KOPT-K1 (cell line): Measurements from ENCODE around the gene TMEM266.

Experiments
- H3K27ac ChIP-seq: fragments of 200-600 bp; sonication (generic); 2 replicates; pipeline ENCODE4 v1.5.1; 2016; ENCODE audit warnings: antibody characterized with exemption, mild to moderate bottlenecking, low read depth, low read length; ENCODE audit not compliant: poor library complexity, severe bottlenecking
- H3K36me3 ChIP-seq: fragments of 200-600 bp; sonication (generic); 2 replicates; pipeline ENCODE4 v1.5.1; 2017; ENCODE audit warnings: antibody characterized with exemption, mild to moderate bottlenecking, low read length, moderate library complexity; ENCODE audit not compliant: insufficient read depth
- H3K9me3 ChIP-seq: fragments of 200-600 bp; sonication (generic); 2 replicates; pipeline ENCODE4 v1.5.1; 2017; ENCODE audit warnings: antibody characterized with exemption, low read length, mild to moderate bottlenecking; ENCODE audit not compliant: insufficient read depth, poor library complexity, severe bottlenecking

The TMEM266 gene

GRCh38 chr15:76201536-76202255 is 141.9 kb downstream of the TMEM266 start:
- Histone ChIP-seq H3K9me3 (no peaks in the 10 kb centered on the region), H3K36me3 (peaks cover 5% of the 10 kb centered on the region; the same call in 1 of the 2 replicates), H3K27ac (no peak overlapping the region)

- Histone ChIP-seq H3K9me3 (no peaks in the 10 kb centered on the region), H3K27ac (no peak overlapping the region), H3K36me3 (peaks cover 16% of the 10 kb centered on the region; the same call in 1 of the 2 replicates)
Measured at GRCh38 chr15:76203346-76204108, 143.7 kb downstream of the TMEM266 start.

GRCh38 chr15:76204109-76204845 is 144.5 kb downstream of the TMEM266 start:
- H3K36me3 ChIP-seq, result peaks cover 22% of the 10 kb centered on the region; the same call in 1 of the 2 replicates

GRCh38 chr15:76204916-76205460 is 145.2 kb downstream of the TMEM266 start:
- no peak overlapping the region for H3K27ac ChIP-seq
- H3K36me3 ChIP-seq, result peaks cover 29% of the 10 kb centered on the region; the same call in 1 of the 2 replicates
- H3K9me3 ChIP-seq, result no peaks in the 10 kb centered on the region

More at GRCh38 chr15:76204109-76204845, 144.5 kb downstream of the TMEM266 start:
- Histone ChIP-seq H3K27ac (no peak overlapping the region), H3K9me3 (no peaks in the 10 kb centered on the region)

GRCh38 chr15:76206325-76206976 is 146.7 kb downstream of the TMEM266 start:
- peaks cover 42% of the 10 kb centered on the region for H3K36me3 ChIP-seq

GRCh38 chr15:76208084-76208785 is 148.4 kb downstream of the TMEM266 start:
- H3K27ac ChIP-seq, result no peak overlapping the region
- H3K36me3 ChIP-seq, result peaks cover 60% of the 10 kb centered on the region
- H3K9me3 ChIP-seq, result no peaks in the 10 kb centered on the region

More at GRCh38 chr15:76206325-76206976, 146.7 kb downstream of the TMEM266 start:
- Histone ChIP-seq H3K27ac (no peak overlapping the region), H3K9me3 (no peaks in the 10 kb centered on the region)

GRCh38 chr15:76208786-76209424 is 149.1 kb downstream of the TMEM266 start:
- no peak overlapping the region for H3K27ac ChIP-seq
- peaks cover 66% of the 10 kb centered on the region for H3K36me3 ChIP-seq
- no peaks in the 10 kb centered on the region for H3K9me3 ChIP-seq

GRCh38 chr15:76209523-76209922 is 149.7 kb downstream of the TMEM266 start:
- no peaks in the 10 kb centered on the region for H3K9me3 ChIP-seq
- H3K36me3 ChIP-seq, result peaks cover 72% of the 10 kb centered on the region
- no peak overlapping the region for H3K27ac ChIP-seq

- Histone ChIP-seq H3K36me3 (peaks cover 76% of the 10 kb centered on the region), H3K9me3 (no peaks in the 10 kb centered on the region), H3K27ac (no peak overlapping the region)
Measured at GRCh38 chr15:76209942-76210341, 150.2 kb downstream of the TMEM266 start.

- H3K9me3 ChIP-seq, result peaks cover 14% of the 10 kb centered on the region
- H3K36me3 ChIP-seq, result peaks cover 82% of the 10 kb centered on the region
- H3K27ac ChIP-seq, result no peak overlapping the region
Measured at GRCh38 chr15:76215634-76216033, 155.8 kb downstream of the TMEM266 start.

- Histone ChIP-seq H3K9me3 (peaks cover 17% of the 10 kb centered on the region), H3K27ac (no peak overlapping the region), H3K36me3 (peaks cover 78% of the 10 kb centered on the region)
Measured at GRCh38 chr15:76217029-76217881, 157.5 kb downstream of the TMEM266 start.

GRCh38 chr15:76217882-76218217 is 158.1 kb downstream of the TMEM266 start:
- H3K9me3 ChIP-seq, result peaks cover 17% of the 10 kb centered on the region
- peaks cover 74% of the 10 kb centered on the region for H3K36me3 ChIP-seq
- no peak overlapping the region for H3K27ac ChIP-seq
